ENCODE measurements around the gene FGF14. TPM values are rescaled to one million over a fixed set of nuclear protein-coding genes. Genes with fewer than 3 reads are reported as not detected.

The FGF14 gene
- total RNA-seq, 1 donor from 2014 or later, result not detected

DNA sequence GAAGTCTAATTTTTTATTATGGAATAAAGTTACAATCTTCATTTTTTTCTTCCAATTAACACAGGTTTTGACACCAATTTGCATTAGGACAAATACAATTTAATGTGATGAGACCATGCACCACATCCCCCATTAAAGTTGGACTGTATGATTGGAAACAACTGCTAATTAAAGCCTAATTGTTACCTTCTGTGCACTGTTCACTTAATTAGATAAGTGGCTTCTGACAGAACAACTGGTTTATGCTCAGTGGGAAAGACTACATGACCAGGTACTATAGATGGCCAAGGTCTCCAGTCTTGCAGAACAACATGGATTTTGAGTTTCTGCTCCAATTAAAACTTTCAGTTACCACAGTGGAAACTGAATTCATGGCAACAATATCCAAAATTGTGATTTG lies 198.1 kb downstream of the FGF14 start:
- Histone ChIP-seq H3K4me3 (ENCODE audit: low read depth, low read length) (no peak overlapping the region), H3K36me3 (ENCODE audit: control insufficient read depth, insufficient read depth, low read length) (no peaks in the 10 kb centered on the region), H3K27me3 (ENCODE audit: control insufficient read depth, insufficient read depth, low read length) (no peaks in the 10 kb centered on the region)
- no peak for TF ChIP-seq CTCF (IDR thresholded peaks at IDR 0.05; ENCODE audit: insufficient read depth, low read length, poor library complexity, severe bottlenecking)
- DNase-seq (ENCODE audit: low read depth), result no peak

GRCh38 chr13:102198418-102199311 lies 203.2 kb downstream of the FGF14 start:
- H3K4me3 ChIP-seq (ENCODE audit: low read depth, low read length), result no peak overlapping the region
- H3K27me3 ChIP-seq (ENCODE audit: control insufficient read depth, insufficient read depth, low read length), result no peaks in the 10 kb centered on the region

DNA sequence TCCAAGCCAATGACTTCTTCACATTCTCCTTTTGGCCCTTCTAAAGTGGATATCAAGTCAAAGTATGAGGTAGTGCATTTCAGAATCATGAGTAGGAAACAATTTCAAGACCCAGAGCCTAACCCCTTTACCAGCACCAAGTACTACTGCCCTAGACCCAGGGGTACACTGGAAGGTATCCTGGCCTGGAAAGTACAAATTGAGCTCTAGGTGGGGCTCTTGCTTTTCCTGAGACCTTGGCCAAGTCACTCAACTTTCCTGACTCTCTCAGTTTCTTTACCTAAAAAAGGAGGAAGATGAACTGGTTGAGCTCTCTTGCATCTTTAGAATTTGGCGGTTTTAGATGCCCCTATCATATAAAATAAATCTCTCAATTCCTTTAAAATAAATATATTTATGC lies 204.7 kb downstream of the FGF14 start:
- no peak overlapping the region for H3K4me3 ChIP-seq (ENCODE audit: low read depth, low read length)
- no peak for DNase-seq (ENCODE audit: low read depth)
- H3K36me3 ChIP-seq (ENCODE audit: control insufficient read depth, insufficient read depth, low read length), result no peaks in the 10 kb centered on the region
- TF ChIP-seq CTCF (IDR thresholded peaks at IDR 0.05; ENCODE audit: insufficient read depth, low read length, poor library complexity, severe bottlenecking), result peak; percentile 19
- H3K27me3 ChIP-seq (ENCODE audit: control insufficient read depth, insufficient read depth, low read length), result no peaks in the 10 kb centered on the region

More at GRCh38 chr13:102198418-102199311, 203.2 kb downstream of the FGF14 start:
- no peaks in the 10 kb centered on the region for H3K36me3 ChIP-seq (ENCODE audit: control insufficient read depth, insufficient read depth, low read length)
- no peak for DNase-seq (ENCODE audit: low read depth)
- no peak for TF ChIP-seq CTCF (IDR thresholded peaks at IDR 0.05; ENCODE audit: insufficient read depth, low read length, poor library complexity, severe bottlenecking)

DNA sequence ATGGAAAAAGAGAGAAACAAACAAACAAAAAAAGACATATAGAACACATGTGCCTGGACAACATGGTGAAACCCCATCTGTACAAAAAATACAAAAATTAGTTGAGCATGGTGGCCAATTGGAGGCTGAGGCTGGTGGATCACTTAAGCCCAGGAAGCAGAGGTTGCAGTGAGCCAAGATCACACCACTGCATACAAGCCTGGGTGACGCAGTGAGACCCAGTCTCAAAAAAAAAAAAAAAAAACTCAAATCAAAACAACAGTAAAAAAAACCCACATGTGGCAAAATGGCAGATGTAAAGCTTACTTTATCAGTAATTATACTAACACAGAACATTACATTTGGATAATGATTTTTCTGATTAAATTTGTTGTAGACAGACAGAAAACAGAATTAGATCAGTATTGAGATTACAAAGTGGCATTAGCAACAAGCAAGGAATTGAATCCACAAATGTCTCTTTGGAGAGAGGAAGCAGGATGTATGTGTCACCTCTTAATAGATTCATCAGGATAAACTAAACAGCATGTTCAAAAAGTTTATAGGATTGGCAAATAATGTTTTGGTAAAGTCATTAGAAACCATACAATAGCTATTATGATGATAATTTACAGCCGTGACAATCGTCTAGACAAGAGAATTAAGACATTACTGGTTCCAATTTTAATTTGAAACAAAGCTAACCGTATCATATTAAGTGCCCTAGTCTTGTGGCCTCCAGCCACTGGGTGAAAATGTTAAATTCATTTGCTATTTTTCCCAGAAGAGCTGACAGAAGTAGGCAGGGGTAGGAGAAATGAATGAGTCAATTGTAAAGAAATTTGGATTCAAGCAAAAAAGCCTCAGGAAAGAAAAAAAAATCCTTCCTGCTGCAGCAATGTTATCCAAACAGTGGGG lies 206.0 kb downstream of the FGF14 start:
- no peaks in the 10 kb centered on the region for H3K27me3 ChIP-seq (ENCODE audit: control insufficient read depth, insufficient read depth, low read length)
- H3K36me3 ChIP-seq (ENCODE audit: control insufficient read depth, insufficient read depth, low read length), result no peaks in the 10 kb centered on the region
- no peak overlapping the region for H3K4me3 ChIP-seq (ENCODE audit: low read depth, low read length)
- no peak for DNase-seq (ENCODE audit: low read depth)
- no peak for TF ChIP-seq CTCF (IDR thresholded peaks at IDR 0.05; ENCODE audit: insufficient read depth, low read length, poor library complexity, severe bottlenecking)

- Histone ChIP-seq H3K4me3 (ENCODE audit: low read depth, low read length) (no peak overlapping the region), H3K27me3 (ENCODE audit: control insufficient read depth, insufficient read depth, low read length) (no peaks in the 10 kb centered on the region), H3K36me3 (ENCODE audit: control insufficient read depth, insufficient read depth, low read length) (no peaks in the 10 kb centered on the region)
- no peak for TF ChIP-seq CTCF (IDR thresholded peaks at IDR 0.05; ENCODE audit: insufficient read depth, low read length, poor library complexity, severe bottlenecking)
- no peak for DNase-seq (ENCODE audit: low read depth)
These were observed 209.0 kb downstream of the FGF14 start for GRCh38 chr13:102192858-102193257.
